ENCODE measurements around the gene ANTKMT.

DNA sequence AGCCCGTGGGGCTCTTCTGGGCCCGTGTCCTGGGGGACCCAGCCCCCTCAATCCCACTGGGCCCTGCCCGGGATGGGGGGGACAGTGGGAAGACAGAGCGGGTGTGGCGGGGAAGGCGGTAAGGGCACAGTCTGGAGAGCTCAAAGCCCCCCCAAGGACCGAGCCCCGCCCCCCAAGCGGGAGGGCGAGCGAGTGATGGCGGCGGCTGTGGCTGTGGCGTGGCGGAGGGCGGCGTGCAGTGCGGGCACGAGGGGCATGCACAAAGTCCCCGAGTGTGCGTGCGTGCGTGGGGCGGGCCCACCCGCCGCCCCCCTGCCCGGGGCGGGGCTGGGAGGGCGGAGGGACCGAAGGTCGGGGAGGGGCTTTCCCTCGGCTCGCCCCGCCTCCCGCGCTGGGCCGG is 27.2 kb upstream of the ANTKMT start:
- TF ChIP-seq POLR2A (IDR thresholded peaks at IDR 0.05; ENCODE audit: low read depth, low read length), result no peak
- no peak for TF ChIP-seq POLR2AphosphoS5 (IDR thresholded peaks at IDR 0.05; ENCODE audit: low read depth, low read length)
- TF ChIP-seq TAF1 (IDR thresholded peaks at IDR 0.05; ENCODE audit: borderline replicate concordance, low read depth, low read length), result no peak

Data from GM12892 (cell line).